ENCODE measurements around the gene SPTSSA.
"Not testable (repeated sequence)": the region's sequence is repeated elsewhere in the genome, so short reads cannot be mapped to it uniquely, and the experiment has no call there.

SPTSSA gene

GRCh38 chr14:34470319-34470718, 8.3 kb upstream of the SPTSSA start:
- no peak for DNase-seq

GRCh38 chr14:34466691-34467090, 4.7 kb upstream of the SPTSSA start:
- no peak for DNase-seq

GRCh38 chr14:34465069-34465859, 3.2 kb upstream of the SPTSSA start:
- no peak for DNase-seq

GRCh38 chr14:34463598-34463961, 1.5 kb upstream of the SPTSSA start:
- DNase-seq = no peak

GRCh38 chr14:34461334-34462131, 507 bp downstream of the SPTSSA start:
- DNase-seq = peak; percentile 3 to 7

- DNase-seq = no peak
Measured at GRCh38 chr14:34460841-34461240, 1.2 kb downstream of the SPTSSA start.

- DNase-seq = no peak
Measured at GRCh38 chr14:34460295-34460694, 1.7 kb downstream of the SPTSSA start.

- DNase-seq = no peak
Measured at GRCh38 chr14:34457186-34457585, 4.9 kb downstream of the SPTSSA start.

GRCh38 chr14:34453226-34453625, 8.8 kb downstream of the SPTSSA start:
- no peak for DNase-seq

GRCh38 chr14:34452258-34452822, 9.7 kb downstream of the SPTSSA start:
- DNase-seq = no peak

- no peak for DNase-seq
Measured at GRCh38 chr14:34450958-34451357, 11.1 kb downstream of the SPTSSA start.

GRCh38 chr14:34450542-34450915, 11.5 kb downstream of the SPTSSA start:
- DNase-seq = no peak

- DNase-seq = no peak
Measured at GRCh38 chr14:34449819-34450541, 12.1 kb downstream of the SPTSSA start.

- DNase-seq = no peak
Measured at GRCh38 chr14:34439090-34439489, 22.9 kb downstream of the SPTSSA start.

GRCh38 chr14:34438438-34438837, 23.6 kb downstream of the SPTSSA start:
- DNase-seq = no peak

GRCh38 chr14:34437729-34438080, 24.3 kb downstream of the SPTSSA start:
- DNase-seq = no peak

- DNase-seq = no peak
Measured at GRCh38 chr14:34436960-34437728, 24.9 kb downstream of the SPTSSA start.

GRCh38 chr14:34436118-34436905, 25.7 kb downstream of the SPTSSA start:
- no peak for DNase-seq

- DNase-seq = no peak
Measured at GRCh38 chr14:34433957-34434356, 28.1 kb downstream of the SPTSSA start.

GRCh38 chr14:34428102-34428466, 34.0 kb downstream of the SPTSSA start:
- DNase-seq = not testable (repeated sequence)

Measured in activated CD4-positive, alpha-beta T cell treated with anti-CD3 and anti-CD28 coated beads, Interleukin-2, amount 50 U/mL, for 4 hours (primary cell).